NCI-H1092 (cell line): ENCODE measurements around the gene ZMYND11.

Experiments used
- DNase-seq: peaks from one replicate; lab custom pipeline; 2025; lab: John Stamatoyannopoulos, UW

Gene ZMYND11

DNA sequence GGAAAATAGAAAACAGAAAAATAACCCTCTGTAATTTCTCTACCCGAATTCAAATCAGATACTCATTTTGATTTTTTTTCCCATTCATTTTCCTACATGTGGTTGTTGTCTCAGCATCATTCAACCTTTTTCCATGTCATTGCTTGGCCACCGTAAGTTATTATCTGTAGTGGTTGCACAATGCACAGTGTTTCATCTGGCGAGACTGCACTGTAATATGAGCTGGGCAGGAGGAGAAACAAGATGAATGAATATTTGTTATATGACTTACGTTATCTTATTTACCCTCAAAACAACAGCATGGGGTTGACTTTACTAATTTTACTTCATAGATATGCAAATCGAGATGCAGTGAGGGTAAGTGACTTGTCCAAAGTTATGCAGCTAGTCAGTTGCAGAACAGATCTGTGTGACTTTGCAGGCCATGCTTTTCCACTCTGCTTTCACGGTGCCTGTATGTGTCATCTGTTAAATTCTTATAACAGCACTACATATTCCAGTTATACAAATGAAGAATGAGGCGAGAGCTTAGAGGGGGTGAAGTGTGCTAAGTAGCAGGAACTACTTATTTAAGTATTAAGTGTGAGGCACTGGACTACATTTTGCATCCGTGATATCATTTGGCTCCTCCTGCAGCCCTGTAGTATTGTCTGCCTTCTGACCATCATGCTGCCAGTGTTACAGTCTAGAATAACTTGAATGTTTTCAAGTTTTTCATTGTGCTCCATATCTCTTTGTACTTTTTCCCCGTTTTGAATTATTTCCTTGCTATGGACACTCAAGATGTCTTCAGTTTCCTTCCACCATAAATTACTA lies 56.7 kb downstream of the ZMYND11 start:
- no peak for DNase-seq

DNA sequence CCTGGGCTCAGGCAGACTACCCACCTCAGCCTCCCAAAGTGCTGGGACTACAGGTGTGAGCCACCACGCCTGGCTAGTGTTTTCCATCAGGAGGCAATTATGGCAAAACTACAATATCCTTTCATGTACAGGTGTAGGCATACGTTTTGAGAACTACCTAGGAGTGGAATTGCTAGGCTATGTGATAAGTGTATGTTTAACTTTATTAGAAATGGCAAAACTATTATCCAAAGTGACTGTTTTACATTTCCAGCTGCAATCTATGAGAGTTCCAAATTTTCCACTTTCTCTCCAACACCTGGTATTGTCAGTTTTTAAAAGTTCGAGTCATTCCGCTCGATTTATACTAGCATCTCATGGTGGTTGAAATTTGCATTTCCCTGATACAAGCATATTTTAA lies 59.0 kb downstream of the ZMYND11 start:
- DNase-seq, result no peak

DNA sequence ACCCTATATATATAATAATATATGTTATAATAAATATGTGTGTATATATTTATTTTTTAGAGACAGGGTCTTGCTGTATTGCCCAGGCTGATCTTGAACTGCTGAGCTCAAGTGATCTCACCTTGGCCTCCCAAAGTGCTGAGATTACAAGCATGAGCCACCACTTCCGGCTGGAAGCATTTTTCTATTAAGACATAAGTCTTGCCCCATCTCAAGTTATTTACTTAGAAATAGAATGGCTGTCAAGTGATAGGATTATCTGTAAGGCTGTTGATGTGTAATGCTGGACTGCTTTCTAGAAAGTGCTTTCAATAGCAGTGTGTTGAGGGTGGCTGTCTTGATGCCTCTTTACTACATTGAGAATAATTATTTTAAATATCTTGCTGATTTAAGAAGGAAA lies 65.2 kb downstream of the ZMYND11 start:
- DNase-seq, result no peak

DNA sequence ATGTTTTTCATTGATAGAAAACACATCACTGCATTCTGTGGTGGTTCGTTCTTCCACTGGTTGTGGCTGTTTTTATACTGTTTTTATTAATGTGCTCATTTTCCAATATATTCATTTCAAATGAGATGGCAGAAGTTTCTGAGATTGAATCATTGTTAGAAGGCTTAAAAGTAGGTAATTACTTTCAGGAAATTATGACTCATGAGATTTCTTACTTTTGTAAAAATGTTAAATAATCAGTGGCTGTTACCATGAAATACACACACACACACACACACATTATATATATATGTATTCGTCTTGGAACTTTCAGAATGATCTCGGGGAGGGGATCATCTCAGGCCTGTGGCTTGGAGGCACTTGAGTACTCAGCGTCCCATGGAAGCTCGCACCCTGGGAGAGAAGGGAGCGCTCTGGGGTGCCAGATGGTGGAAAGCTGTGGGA lies 66.1 kb downstream of the ZMYND11 start:
- no peak for DNase-seq

DNA sequence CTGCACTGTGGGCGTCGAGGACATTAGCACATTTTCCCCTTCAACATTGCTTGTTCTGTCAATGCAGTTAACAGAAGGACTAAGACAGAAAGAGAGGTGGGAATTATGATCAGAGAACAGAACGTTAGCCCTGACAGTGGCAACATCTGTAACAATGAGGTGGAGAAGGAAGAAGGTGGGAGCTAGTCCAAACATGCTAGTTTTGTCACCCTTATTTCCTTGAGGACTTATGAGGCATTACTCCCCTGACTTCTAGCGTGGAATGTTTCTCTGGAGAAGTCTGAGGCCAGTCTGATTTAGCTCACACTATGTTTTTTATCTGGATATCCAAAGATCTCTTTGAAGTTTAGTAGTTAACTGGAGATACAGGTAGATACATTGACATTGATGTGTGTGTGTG lies 73.4 kb downstream of the ZMYND11 start:
- no peak for DNase-seq

DNA sequence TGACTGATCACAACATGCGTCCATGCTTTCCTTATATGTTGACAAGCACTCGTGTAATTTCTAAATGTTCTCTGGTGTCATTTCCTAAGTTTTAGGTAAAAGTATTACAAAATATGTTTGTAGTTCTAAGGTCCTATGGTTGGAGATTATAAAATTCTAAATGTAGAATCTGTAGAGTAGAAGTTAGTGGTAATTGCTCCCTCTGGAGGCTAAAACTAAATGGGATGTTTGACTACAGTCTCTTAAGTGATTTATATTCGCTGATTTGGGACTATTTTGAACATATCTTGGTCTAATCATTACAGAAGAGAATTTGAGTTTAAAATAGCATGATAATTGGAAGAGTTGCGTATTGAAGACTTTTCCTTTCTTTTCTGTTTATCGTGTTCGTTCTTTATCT lies 74.1 kb downstream of the ZMYND11 start:
- DNase-seq, result no peak

DNA sequence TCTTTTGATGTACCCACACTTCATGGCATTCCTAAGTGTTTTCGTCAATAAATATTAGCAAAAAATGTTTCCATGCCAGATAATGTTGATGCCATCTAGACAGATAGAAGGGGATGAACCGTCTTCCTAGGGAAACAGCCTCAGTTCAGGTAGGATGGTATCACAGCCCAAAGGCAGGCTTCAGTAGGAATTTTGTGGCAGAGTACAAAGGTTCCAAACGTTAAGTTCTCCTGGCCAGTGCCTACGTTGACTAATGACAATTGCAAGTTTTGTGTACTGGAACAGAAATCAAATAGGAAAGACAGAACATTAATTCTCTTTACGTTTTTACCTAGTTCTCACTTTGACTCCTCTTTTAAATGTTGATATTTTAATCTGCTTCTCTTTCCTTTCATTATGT lies 75.0 kb downstream of the ZMYND11 start:
- DNase-seq, result no peak

DNA sequence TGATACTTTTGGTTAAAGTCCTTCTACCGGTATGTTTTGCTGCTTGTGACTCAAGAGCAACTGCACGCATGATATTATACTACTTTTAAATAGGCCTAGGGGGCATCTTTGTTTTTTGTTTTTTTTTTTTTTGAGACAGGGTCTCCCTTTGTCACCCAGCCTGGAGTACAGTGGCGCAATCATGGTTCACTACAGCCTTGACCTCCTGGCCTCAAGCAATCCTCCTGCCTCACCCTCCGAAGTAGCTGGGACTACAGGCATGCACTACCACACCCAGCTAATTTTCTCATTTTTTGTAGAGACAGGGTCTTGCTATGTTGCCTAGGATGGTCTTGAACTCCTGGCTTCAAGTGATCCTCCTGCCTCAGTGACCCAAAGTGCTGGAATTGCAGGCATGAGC lies 80.2 kb downstream of the ZMYND11 start:
- no peak for DNase-seq

DNA sequence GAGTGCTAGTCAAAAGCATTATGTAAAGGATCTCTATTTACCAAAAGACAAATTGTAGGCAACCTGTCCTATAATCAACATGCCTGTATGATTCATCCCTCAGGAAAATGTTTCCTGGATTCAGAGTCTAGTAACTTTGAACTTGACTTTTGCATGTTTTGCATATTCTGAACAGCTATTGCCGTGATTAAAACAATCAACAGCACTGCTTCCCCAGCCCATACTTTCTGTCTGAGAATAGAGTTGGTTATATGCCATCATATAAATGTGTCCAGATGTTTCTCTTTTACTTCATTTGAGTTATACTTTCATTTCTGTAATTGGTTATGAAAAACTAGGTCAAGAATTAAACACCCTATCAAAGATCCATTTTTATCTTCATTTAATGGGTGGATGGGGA lies 83.5 kb downstream of the ZMYND11 start:
- no peak for DNase-seq

DNA sequence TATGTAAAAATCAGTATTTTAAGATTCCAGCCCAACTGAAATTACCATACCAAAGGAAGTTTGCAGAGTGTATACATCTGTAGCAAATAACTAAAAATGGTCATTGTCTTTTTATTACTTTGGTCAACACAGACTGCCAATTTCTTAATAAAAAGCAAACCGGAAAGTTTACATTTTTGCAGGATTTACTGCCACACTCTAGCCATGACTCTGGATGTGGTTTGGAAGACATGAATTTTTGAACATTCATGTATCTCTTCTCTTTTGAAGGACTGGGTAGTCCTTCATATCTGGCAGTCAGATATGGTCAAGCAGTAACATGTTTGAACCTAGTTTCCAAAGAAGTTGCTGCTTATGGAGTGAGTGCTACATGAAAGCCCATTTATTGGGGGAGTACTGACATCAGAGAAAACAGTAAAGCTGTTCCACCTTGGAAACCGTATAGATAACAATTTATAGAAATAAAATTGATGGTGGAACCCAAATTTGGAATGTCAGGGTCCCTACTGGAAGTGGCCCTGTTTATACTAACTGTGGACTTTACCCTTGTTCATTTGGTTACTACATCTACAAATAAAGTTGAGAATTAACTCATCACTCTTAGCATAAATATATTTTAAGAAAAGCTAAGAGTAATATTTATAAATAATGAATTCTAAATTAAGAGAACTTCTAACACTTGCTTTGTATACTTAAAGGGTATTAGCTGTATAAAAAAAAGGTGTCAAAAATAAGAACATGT lies 84.6 kb downstream of the ZMYND11 start:
- no peak for DNase-seq

DNA sequence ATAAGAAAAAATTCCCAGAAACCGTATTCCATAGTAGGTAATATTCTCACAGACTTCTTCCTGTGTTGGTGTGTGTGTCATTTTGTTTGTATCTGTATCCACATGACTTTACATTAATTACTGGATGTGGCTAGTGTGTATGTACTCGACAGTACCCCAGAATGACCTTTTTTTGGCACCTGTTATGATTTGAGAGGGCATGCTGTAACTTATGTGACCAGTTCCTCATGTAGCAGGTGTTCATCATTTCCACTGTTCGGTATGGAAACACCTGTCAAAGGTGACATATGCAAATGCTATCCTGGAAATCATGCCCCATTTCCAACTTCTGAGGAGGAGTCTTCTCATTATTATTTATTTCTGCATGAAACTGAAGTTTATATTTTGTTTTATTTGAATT lies 89.3 kb downstream of the ZMYND11 start:
- DNase-seq, result no peak

DNA sequence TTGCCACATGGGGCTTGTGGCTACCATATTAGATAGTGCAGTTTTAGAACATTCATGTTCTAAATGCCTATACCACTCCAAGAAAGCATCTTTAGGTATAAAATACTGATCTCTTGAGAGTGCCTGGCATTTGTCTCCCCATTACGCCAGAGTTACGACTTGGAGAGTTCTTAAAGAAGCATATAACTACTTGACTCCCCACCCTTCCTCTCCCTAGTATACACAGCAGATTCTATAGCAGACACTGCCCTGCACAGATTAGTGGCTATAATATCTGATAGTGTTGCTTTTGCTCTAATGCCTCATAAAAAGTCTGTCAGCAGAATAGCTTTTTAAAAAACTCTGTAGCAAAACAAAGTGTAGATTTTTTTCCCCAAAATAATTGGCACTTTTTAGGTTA lies 90.8 kb downstream of the ZMYND11 start:
- DNase-seq, result no peak

DNA sequence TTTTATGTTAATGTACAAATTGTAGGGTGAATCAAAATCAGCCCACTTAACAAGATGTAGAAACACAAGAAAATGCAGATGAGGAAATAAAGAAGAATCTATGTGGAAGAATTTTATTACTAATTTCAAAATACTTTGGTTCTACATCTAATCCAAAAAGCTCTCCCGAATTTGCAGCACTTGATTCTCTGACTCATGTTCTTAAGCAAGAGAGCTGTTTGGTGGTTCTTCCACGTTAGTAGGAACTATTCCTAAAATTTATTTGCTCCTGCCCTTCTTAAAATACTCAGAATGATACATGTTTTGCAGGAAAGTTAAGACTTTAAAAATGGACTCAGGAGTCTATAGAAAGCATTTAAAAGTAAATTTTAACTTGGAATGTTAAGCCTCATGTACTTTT lies 91.8 kb downstream of the ZMYND11 start:
- no peak for DNase-seq

DNA sequence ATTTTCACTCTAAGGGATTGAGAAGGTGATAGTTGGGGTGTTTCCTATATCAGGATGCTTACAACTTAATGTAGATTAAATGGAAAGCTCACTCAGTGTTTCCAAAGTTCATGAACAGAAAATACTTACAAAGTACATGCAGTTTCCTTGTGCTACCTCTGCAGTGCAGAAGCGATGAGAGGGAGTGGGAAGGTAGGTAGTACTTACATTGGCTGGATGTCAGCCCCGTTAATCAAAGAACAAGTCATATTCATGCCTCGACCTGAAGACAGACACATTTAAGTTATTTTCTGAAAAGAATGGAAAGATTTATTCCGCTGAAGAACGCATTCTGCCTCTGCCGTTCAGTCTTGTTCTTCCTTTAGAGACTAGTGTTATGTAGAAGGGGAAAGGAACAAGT lies 93.1 kb downstream of the ZMYND11 start:
- no peak for DNase-seq

DNA sequence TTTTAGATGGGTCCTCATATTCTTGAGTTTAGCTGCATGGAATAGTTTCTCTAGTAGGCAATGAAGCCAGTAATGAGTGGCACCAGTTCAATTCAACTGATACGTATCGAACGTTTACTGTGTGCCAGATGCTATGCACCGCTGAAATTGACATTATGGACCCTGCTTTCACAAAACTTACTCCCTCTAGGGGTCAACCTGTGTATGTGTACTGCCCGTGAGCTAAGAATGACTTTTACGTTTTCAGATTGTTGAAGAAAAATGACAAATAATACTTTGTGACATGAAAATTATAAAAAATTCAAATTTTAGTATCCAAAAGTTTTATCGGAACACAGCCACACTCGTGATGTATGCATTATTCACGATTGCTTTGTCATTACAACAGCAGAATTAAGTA lies 95.5 kb downstream of the ZMYND11 start:
- DNase-seq, result no peak

DNA sequence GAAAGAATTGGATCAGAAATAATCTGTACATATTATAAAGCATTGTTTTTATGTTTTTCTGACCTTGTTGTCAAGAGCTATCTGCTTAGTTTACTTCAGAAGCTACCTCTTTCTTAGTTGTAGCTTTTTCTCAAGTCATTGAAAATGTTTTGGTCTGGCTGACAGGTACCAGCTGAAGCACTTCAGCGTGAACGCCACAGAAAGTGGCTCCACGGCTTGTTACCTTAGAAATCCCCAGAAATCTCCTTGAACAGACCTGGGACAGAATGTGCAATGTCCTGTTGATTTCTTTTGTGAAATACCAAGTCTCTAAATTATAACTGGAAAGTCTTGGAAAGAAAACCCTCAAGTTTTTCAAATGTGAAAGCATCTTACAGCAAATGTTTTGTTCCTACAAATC lies 96.8 kb downstream of the ZMYND11 start:
- DNase-seq, result no peak

DNA sequence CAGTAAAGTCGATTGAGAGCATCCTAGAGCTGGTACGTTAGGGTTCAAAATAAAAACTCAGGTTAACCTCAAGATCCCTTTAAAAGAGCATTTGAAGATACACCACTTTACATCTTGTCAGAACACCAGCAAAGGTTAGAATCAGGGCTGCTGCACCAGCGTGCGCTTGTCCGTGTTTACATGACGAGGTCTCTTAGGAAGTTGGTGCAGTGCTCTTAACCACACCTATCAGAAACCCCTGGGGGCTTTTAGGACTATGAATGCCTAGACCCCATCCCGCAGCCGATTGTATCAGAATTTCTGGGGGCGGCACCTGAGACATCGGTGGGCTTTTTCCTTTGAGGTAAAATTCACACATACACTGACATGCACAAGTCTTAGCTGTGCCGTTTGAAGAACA lies 97.6 kb downstream of the ZMYND11 start:
- DNase-seq, result no peak

DNA sequence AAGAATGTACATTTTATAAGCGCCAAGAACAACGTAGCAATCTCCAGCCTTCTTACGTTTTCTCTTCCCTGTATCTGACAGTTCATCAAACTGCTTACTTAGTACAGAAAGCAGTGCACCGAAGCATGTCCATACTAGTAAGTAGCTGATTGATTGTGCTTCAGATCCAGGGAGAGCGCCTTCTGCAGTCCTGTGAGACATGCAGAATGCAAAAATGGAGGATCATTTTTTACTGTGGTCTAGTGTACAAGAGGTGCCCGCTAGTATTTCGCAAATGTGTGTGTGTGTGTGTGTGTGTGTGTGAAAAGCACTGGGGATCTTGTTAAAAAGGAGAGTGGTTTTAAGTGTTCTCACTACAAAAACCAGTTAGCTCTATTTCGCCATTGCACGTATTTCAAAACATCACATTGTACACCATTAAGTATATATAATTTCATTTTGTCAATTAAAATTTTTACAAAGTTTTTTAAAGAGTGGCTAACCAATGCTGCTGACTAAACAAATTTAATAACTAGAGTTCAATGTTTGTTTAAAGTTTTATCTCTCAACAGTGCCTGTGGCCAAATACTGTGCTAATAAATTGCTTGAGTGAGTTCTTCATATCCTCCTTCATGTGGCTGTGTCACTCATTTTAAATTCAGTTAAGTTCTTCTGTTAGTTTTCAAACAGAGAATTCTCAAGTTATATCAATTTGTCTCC lies 99.6 kb downstream of the ZMYND11 start:
- no peak for DNase-seq

DNA sequence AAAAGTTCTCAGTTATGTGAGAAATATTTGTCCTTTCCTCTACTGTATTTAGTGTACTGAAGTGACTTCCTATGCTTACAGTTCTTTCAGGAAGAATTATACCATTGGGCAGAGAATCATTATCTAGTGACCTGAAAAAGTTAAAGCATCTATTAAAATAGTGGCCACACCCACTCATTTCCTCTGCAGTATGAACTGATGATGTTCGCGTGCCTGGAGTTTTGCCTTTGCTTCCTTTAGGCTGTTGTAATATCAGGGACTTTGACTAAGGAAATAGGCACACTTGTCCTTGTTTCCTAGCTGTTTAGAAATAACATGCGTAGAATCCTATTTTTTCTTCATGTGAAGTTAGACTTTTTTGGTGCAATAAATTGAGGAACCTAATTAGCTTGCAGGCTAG lies 100.7 kb downstream of the ZMYND11 start:
- DNase-seq, result no peak

DNA sequence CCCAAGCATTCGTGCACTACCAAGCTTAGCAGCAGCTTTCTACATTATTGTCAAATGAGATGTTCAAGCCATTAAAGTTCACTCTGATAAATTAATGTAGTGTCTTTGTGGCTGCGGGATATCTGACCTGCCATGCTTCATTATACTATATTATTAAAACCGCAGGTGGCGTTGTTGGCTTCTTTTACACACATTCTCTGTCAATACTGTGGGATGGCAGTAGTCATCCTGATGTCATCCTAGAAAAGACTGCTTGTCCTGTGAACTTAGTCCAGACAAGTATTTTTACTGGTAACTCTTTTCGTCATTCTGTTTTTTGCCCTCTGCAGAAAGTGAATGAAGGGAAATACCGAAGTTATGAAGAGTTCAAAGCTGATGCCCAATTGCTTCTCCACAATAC lies 103.9 kb downstream of the ZMYND11 start:
- no peak for DNase-seq

DNA sequence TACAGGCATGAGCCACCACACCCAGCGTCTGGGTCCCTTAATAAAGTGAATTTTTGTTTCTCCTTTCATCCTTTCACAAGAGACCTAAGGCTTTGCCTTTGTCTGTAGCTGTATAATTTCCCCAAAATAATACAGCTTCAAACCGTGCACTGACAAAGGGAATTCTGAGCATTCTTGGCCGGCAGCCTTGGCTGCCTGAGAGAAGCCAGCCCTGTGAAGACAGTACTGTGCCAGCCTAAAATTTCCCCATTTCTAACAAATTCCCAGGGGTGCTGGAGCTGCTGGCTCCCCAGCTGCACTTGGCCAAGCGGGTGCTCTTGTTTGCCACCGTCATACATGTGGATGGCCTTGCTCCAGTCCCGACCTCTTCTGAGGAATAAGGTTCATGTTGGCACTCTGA lies 106.2 kb downstream of the ZMYND11 start:
- no peak for DNase-seq

DNA sequence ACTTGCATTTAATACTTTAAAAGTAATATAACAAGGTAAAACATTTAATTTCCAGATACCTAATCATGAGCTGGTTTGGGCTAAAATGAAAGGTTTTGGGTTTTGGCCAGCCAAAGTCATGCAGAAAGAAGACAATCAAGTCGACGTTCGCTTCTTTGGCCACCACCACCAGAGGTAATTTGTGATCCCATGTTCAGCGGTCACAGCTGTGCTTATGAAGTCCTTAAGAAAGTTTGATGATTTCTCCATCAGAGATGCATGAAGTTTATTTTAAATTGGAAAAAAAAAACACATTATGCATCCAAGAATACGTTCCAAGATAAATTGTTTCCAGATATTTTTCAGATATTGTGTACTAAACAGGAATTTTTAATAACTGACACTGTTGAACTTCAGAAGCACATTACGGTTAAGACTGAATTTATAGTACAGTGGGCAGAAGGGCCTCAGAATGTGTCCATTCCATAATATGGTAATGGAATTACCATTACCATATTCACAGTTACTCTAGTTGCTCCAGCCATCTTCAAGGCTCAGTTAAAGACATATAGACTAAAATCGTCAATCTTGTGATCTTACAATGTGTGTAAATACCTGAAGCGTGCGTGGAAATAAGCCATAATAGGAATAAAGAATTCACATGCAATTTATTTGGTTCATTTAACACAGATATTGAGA lies 106.8 kb downstream of the ZMYND11 start:
- no peak for DNase-seq
